HCT116 (cell line): Measurements from ENCODE around the gene NOS3. TPM values are rescaled to one million over a fixed set of nuclear protein-coding genes. Genes with fewer than 3 reads are reported as not detected.

Experiments
- ATAC-seq: fragments of 200-7000 bp; cut with Tn5 transposase; 2 replicates; pipeline ENCODE4 v1.9.1; 2020; ENCODE audit warnings: mild to moderate bottlenecking, moderate library complexity
- BruUV-seq: library from RNA; stranded (reverse); fragments of 400-500 nt; replicated peaks from 2 replicates; lab custom pipeline; 2021; lab: Mats Ljungman, UMichigan
- CTCF ChIA-PET: fragments of 300-600 bp; sonication (Branson Sonifier 250); formaldehyde crosslinking; loops from one replicate; lab custom pipeline; 2021; ENCODE audit warnings: antibody characterized with exemption; lab: Charles Lee
- POLR2A ChIA-PET: fragments of 300-600, 350-600 bp; sonication (Branson Sonifier 250); formaldehyde crosslinking; loops from one replicate; lab custom pipeline; 2021; ENCODE audit warnings: antibody characterized with exemption; lab: Charles Lee
- RAD21 ChIA-PET, 2 experiments: fragments of 300-600 bp; sonication (Branson Sonifier 250); formaldehyde crosslinking; loops; one replicate each; lab custom pipeline; 2023; ENCODE audit warnings: low total read pairs in 2 of 2; ENCODE audit not compliant: uncharacterized antibody in 2 of 2, unreplicated experiment in 2 of 2, low non-redundant PET in 1 of 2; lab: Charles Lee
- DNase-seq: peaks from one replicate; pipeline ENCODE4 v3.0.0-alpha.2; 2010; ENCODE audit warnings: low read depth, low spot score
- H2AFZ ChIP-seq: fragments of 200-600 bp; shearing (Covaris generic), sonication (generic); 2 replicates; pipeline ENCODE4 v1.6.1; 2017; ENCODE audit warnings: low read depth, mixed run types, mixed read lengths, antibody characterized with exemption, low read length; ENCODE audit not compliant: poor library complexity, severe bottlenecking
- H3K27ac ChIP-seq: 2 replicates; pipeline ENCODE4 v1.5.1; 2012; ENCODE audit warnings: low read depth, low read length
- H3K27me3 ChIP-seq: fragments of 200-600 bp; sonication (generic); 2 replicates; pipeline ENCODE4 v1.6.1; 2016; ENCODE audit warnings: mixed run types, low read length, mixed read lengths; ENCODE audit not compliant: insufficient read depth
- H3K36me3 ChIP-seq, 2 experiments: fragments of 200-500 bp in 1 of 2; fragments of 200-600 bp in 1 of 2; sonication (Bioruptor generic) in 1 of 2; sonication (generic) in 1 of 2; 2 replicates each; pipeline versions ENCODE4 v1.5.1 to v1.6.1; 2014 to 2016; ENCODE audit warnings: low read length in 2 of 2, inconsistent platforms in 1 of 2, mixed read lengths in 1 of 2, mixed run types in 1 of 2; ENCODE audit not compliant: insufficient read depth in 2 of 2, control insufficient read depth in 1 of 2
- H3K4me1 ChIP-seq, 2 experiments: fragments of 200-600 bp in 1 of 2; sonication (generic) in 1 of 2; 2 replicates each; pipeline versions ENCODE4 v1.5.1 to v1.6.1; 2012 to 2017; ENCODE audit warnings: low read length in 2 of 2, inconsistent platforms in 1 of 2, mild to moderate bottlenecking in 1 of 2, mixed read lengths in 1 of 2, mixed run types in 1 of 2, moderate library complexity in 1 of 2; ENCODE audit not compliant: insufficient read depth in 2 of 2, control insufficient read depth in 1 of 2
- H3K4me2 ChIP-seq: fragments of 200-600 bp; sonication (generic); 2 replicates; pipeline ENCODE4 v1.6.1; 2017; ENCODE audit warnings: mixed run types, low read length, mixed read lengths
- H3K4me3 ChIP-seq, 2 experiments: fragments of 200-600 bp in 1 of 2; sonication (generic) in 1 of 2; replicated peaks in 1 of 2; 2 replicates each; pipeline ENCODE4 v1.5.1; 2011 to 2016; ENCODE audit warnings: low read length in 2 of 2, control low read depth in 1 of 2, low read depth in 1 of 2, mild to moderate bottlenecking in 1 of 2, mixed read lengths in 1 of 2, mixed run types in 1 of 2
- H3K79me2 ChIP-seq: fragments of 200-600 bp; sonication (generic); 2 replicates; pipeline ENCODE4 v1.6.1; 2017; ENCODE audit warnings: mild to moderate bottlenecking, mixed run types, low read length, moderate library complexity, mixed read lengths; ENCODE audit not compliant: insufficient read depth
- H3K9ac ChIP-seq: fragments of 200-600 bp; sonication (generic); 2 replicates; pipeline ENCODE4 v1.6.1; 2016; ENCODE audit warnings: low read length, mixed read lengths
- H3K9me2 ChIP-seq: fragments of 200-600 bp; sonication (generic), shearing (Covaris generic); 2 replicates; pipeline ENCODE4 v1.6.1; 2017; ENCODE audit warnings: mixed run types, mild to moderate bottlenecking, moderate library complexity; ENCODE audit not compliant: insufficient read depth
- H3K9me3 ChIP-seq, 2 experiments: fragments of 200-500 bp in 1 of 2; fragments of 200-600 bp in 1 of 2; sonication (Bioruptor generic) in 1 of 2; sonication (generic) in 1 of 2; 2 replicates each; pipeline ENCODE4 v1.6.1; 2014 to 2017; ENCODE audit warnings: low read length in 2 of 2, mixed read lengths in 2 of 2, inconsistent platforms in 1 of 2, low read depth in 1 of 2, mild to moderate bottlenecking in 1 of 2, mixed run types in 1 of 2, moderate library complexity in 1 of 2; ENCODE audit not compliant: control insufficient read depth in 1 of 2, insufficient read depth in 1 of 2
- H4K20me1 ChIP-seq: fragments of 200-600 bp; sonication (generic), shearing (Covaris generic); 2 replicates; pipeline ENCODE4 v1.6.1; 2017; ENCODE audit warnings: mixed run types, mild to moderate bottlenecking, moderate library complexity; ENCODE audit not compliant: insufficient read depth
- CEBPB ChIP-seq: IDR thresholded peaks from 2 replicates; pipeline ENCODE4 v1.6.1; 2012; ENCODE audit warnings: low read depth
- CTCF ChIP-seq, 3 experiments: fragments of 200-600 bp in 1 of 3; sonication (generic) in 1 of 3; IDR thresholded peaks in 2 of 3; conservative IDR thresholded peaks in 1 of 3; 2 replicates each; pipeline ENCODE4 v1.5.1; 2012 to 2017; ENCODE audit warnings: low read depth in 2 of 3, low read length in 2 of 3, antibody characterized with exemption in 1 of 3, borderline replicate concordance in 1 of 3, control low read depth in 1 of 3, mild to moderate bottlenecking in 1 of 3, mixed read lengths in 1 of 3, mixed run types in 1 of 3, moderate library complexity in 1 of 3; ENCODE audit not compliant: insufficient read depth in 1 of 3
- EGR1 ChIP-seq: IDR thresholded peaks from 2 replicates; pipeline ENCODE4 v1.6.1; 2012; ENCODE audit warnings: low read depth
- SIN3A ChIP-seq: IDR thresholded peaks from 2 replicates; pipeline ENCODE4 v1.6.1; 2012; ENCODE audit warnings: low read depth
- SRF ChIP-seq: IDR thresholded peaks from 2 replicates; pipeline ENCODE4 v1.6.1; 2012; ENCODE audit warnings: low read depth
- YY1 ChIP-seq: IDR thresholded peaks from 2 replicates; pipeline ENCODE4 v1.6.1; 2011; ENCODE audit warnings: low read length, low read depth, moderate library complexity, mild to moderate bottlenecking; ENCODE audit not compliant: insufficient replicate concordance; ENCODE audit errors: extremely low read depth
- intact Hi-C: fragments of 100-400 bp; cut with micrococcal nuclease; formaldehyde crosslinking; loops from 2 replicates; pipeline ENCODE4 v1.10.0; 2022
- total RNA-seq: library from RNA; stranded (reverse); gene quantifications from one replicate; pipeline ENCODE4 v1.2.1, GENCODE V29; 2021; ENCODE audit not compliant: unreplicated experiment

The NOS3 gene
- total RNA-seq, 1 experiment from 2014 or later: 35.8 TPM

GRCh38 chr7:151012911-151013347 is 22.1 kb downstream of the NOS3 start:
- no peaks in the 10 kb centered on the region for H4K20me1 ChIP-seq
- H3K79me2 ChIP-seq: peaks cover 4% of the 10 kb centered on the region; the same call in 1 of the 2 replicates
- ATAC-seq: no peak
- no peak overlapping the region for H3K27ac ChIP-seq
- no peak for DNase-seq
- TF ChIP-seq CTCF (IDR thresholded peaks at IDR 0.05 in 2 of 3, conservative IDR thresholded peaks at IDR 0.05 in 1 of 3; ENCODE audit: borderline replicate concordance in 1 of 3, insufficient read depth in 1 of 3, low read depth in 2 of 3, low read length in 2 of 3): peak in 2 of 3 experiments; percentile 70 to 76; a peak in 4 of 6 replicates
- TF ChIP-seq SIN3A: no peak
- TF ChIP-seq, all 23 proteins: peak for 1
- peaks cover 15 to 60% of the 10 kb centered on the region in 2 experiments; a peak in 3 of 4 replicates for H3K4me1 ChIP-seq
- no TSS peak for BruUV-seq
- H3K9me2 ChIP-seq: no peaks in the 10 kb centered on the region
- no peaks in the 10 kb centered on the region for H3K9me3 ChIP-seq
- H3K36me3 ChIP-seq: no peaks in the 10 kb centered on the region
- H2AFZ ChIP-seq: no peak overlapping the region
- ChIA-PET RAD21 (no interaction called here), POLR2A (interaction anchor here (2.2 kb wide), 1 partner anchor 15 kb away, joined by 7 read pairs; the partner anchor contains the start of gene ABCB8), CTCF (interaction anchor here (0.7 to 1.9 kb wide), 7 partner anchors 12 to 136 kb away, joined by 3 to 7 read pairs (median 4); partner anchors contain the start of genes ABCB8 and ATG9B)
- intact Hi-C loops: loop anchor here (10.0 kb wide), 1 partner anchor 238 kb away; no protein-coding TSS in a partner anchor
- peak overlapping the region in 1 of 2 experiments; percentile 36; a peak in 1 of 4 replicates for H3K4me3 ChIP-seq
- H3K4me2 ChIP-seq: peak overlapping the region; percentile 68
- H3K9ac ChIP-seq: peak overlapping the region; percentile 38
- no peaks in the 10 kb centered on the region for H3K27me3 ChIP-seq

- no peak for TF ChIP-seq YY1
- TF ChIP-seq CEBPB: no peak
- TF ChIP-seq SRF: no peak
- TF ChIP-seq EGR1: no peak
- Histone ChIP-seq H3K9me3 (no peaks in the 10 kb centered on the region), H3K79me2 (peaks cover 4% of the 10 kb centered on the region; the same call in 1 of the 2 replicates), H4K20me1 (no peaks in the 10 kb centered on the region), H3K4me1 (peaks cover 11 to 60% of the 10 kb centered on the region in 2 experiments; a peak in 3 of 4 replicates), H3K27ac (no peak overlapping the region), H3K4me2 (no peak overlapping the region; the same call in 1 of the 2 replicates), H3K9ac (no peak overlapping the region), H2AFZ (no peak overlapping the region), H3K9me2 (no peaks in the 10 kb centered on the region), H3K27me3 (no peaks in the 10 kb centered on the region), H3K4me3 (no peak overlapping the region), H3K36me3 (no peaks in the 10 kb centered on the region)
- no TSS peak for BruUV-seq
- DNase-seq: no peak
- intact Hi-C loops: loop anchor here (10.0 kb wide), 1 partner anchor 239 kb away; no protein-coding TSS in a partner anchor
- no peak for ATAC-seq
- RAD21 ChIA-PET: no interaction called here
- CTCF ChIA-PET: interaction anchor here (1.0 to 1.9 kb wide), 3 partner anchors 15 to 97 kb away, joined by 3 to 7 read pairs (median 7); partner anchors contain the start of gene ABCB8
- POLR2A ChIA-PET: no interaction called here
These were observed 22.5 kb downstream of the NOS3 start for GRCh38 chr7:151013356-151013732.
